HepG2 (cell line): ENCODE results near the gene FAM234A. TPM values are rescaled to one million over a fixed set of nuclear protein-coding genes. Genes with fewer than 3 reads are reported as not detected.

Source experiments
- CENPT ChIP-seq: sonication (generic); formaldehyde crosslinking; IDR thresholded peaks from 2 replicates; pipeline ENCODE4 v1.8.0; 2022; ENCODE audit warnings: low read depth, mild to moderate bottlenecking, moderate library complexity, missing genetic modification reagents
- HNF4A ChIP-seq: sonication (generic); formaldehyde crosslinking; IDR thresholded peaks from 2 replicates; pipeline ENCODE4 v1.4.0; 2020; ENCODE audit warnings: missing genetic modification reagents
- NR2F1 ChIP-seq, 2 experiments: fragments of 450-650 bp in 1 of 2; formaldehyde crosslinking in 1 of 2; IDR thresholded peaks; 2 replicates each; pipeline versions ENCODE4 v1.5.0 to v1.6.1; 2016 to 2020; ENCODE audit warnings: mild to moderate bottlenecking in 1 of 2, missing compliant biosample characterization in 1 of 2, missing genetic modification reagents in 1 of 2, moderate library complexity in 1 of 2
- TCF7L2 ChIP-seq: IDR thresholded peaks from 2 replicates; pipeline ENCODE4 v1.6.1; 2011; ENCODE audit warnings: mild to moderate bottlenecking, low read depth, low read length, moderate library complexity
- ZIK1 ChIP-seq: sonication (generic); formaldehyde crosslinking; IDR thresholded peaks from 2 replicates; pipeline ENCODE4 v1.5.0; 2020; ENCODE audit warnings: mild to moderate bottlenecking, low read depth, missing genetic modification reagents, borderline replicate concordance
- ZNF263 ChIP-seq: sonication (generic); formaldehyde crosslinking; IDR thresholded peaks from 2 replicates; pipeline ENCODE4 v1.4.0; 2020; ENCODE audit warnings: missing genetic modification reagents
- ZNF292 ChIP-seq: sonication (generic); formaldehyde crosslinking; IDR thresholded peaks from 2 replicates; pipeline ENCODE4 v1.8.1; 2022; ENCODE audit warnings: mild to moderate bottlenecking, low read depth, missing genetic modification reagents, borderline replicate concordance
- ZNF317 ChIP-seq: sonication (generic); formaldehyde crosslinking; IDR thresholded peaks from 2 replicates; pipeline ENCODE4 v1.5.0; 2020; ENCODE audit warnings: mild to moderate bottlenecking, missing genetic modification reagents
- ZNF460 ChIP-seq: sonication (generic); formaldehyde crosslinking; IDR thresholded peaks from 2 replicates; pipeline ENCODE4 v1.5.1; 2020; ENCODE audit warnings: missing genetic modification reagents, mild to moderate bottlenecking, borderline replicate concordance
- polyA plus RNA-seq, 8 experiments: library from polyadenylated mRNA; depleted of rRNA in 3 of 8; stranded (reverse) in 7 of 8; unstranded in 1 of 8; fragments of >200 nt; fragmentation: Illumina TruSeq in 4 of 8; extraction: Trizol in 4 of 8; gene quantifications; 2 replicates each; pipeline versions ENCODE4 v1.2.1 to v1.2.3, GENCODE V29; 2011 to 2016; ENCODE audit warnings: low read depth in 4 of 8, missing spikeins in 1 of 8, mixed read lengths in 1 of 8; ENCODE audit not compliant: insufficient read depth in 1 of 8
- total RNA-seq, 5 experiments: library from RNA; depleted of rRNA; stranded (reverse); fragments of >200 nt; fragmentation: Illumina TruSeq; extraction: Trizol; gene quantifications; 2 replicates each; pipeline ENCODE4 v1.2.3, GENCODE V29; 2016; ENCODE audit warnings: low read depth in 1 of 5
- TF ChIP-seq, protein P1 (sequence below): sonication (generic); formaldehyde crosslinking; IDR thresholded peaks from 2 replicates; pipeline ENCODE4 v1.4.0; 2020; ENCODE audit warnings: missing genetic modification reagents
- TF ChIP-seq, protein P2 (sequence below): sonication (generic); formaldehyde crosslinking; IDR thresholded peaks from 2 replicates; pipeline ENCODE4 v1.5.1; 2020; ENCODE audit warnings: missing genetic modification reagents, mild to moderate bottlenecking, borderline replicate concordance
- TF ChIP-seq, protein P3 (sequence below), 2 experiments: IDR thresholded peaks; 2 replicates each; pipeline ENCODE4 v1.6.1; 2011 to 2012; ENCODE audit warnings: low read length in 2 of 2, borderline replicate concordance in 1 of 2, low read depth in 1 of 2, mild to moderate bottlenecking in 1 of 2, moderate library complexity in 1 of 2

FAM234A gene
- total and polyA plus RNA-seq, 2 of the 13 experiments (the other 11 are each of a cell fraction or from before 2014, with no cell fraction given): 29.2 to 34.4 TPM

DNA sequence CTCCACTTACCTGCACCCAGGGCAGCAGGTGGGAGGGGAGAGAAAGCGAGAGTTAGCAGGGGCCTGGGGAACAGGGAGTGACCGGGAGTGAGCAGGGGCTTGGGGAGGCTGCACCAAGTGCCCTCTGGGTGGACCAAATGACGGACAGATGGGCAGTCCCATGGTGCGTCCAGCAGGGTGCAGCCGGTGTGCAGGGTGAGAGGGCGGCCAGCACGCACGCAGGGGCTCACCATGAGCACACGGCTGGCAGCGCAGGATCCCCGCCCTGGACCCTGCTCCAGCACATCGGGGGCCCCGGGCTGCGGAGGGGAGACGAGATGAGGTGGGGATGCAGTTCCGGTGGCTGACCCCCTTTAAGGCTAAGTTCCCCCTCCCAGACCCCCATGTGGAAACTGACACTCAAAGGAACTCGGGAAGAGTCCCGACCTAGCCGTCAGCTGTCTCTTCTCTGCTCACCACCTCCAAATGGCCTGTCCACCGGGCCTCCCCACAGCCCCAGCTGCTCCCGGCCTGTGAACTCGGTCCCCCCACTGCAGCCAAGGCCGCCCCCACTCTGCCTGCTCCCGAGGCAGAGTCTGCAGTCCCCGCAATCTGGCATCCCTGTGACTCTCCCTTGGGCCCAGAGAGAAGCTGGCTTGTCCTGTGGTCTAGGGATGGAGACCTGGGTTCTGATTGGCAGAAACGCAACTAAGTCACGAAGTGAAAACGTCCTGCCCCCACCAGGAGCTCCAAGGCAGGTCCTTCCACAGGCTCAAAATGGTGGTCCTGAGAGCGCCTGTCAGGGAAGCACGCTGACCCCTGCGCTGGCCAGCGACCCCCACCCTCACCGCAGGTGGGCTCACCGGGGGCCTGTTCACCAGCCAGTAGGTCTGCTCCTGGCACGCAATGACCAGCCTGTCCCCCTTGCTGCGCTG is 38.3 kb downstream of the FAM234A start (continued):
- TF ChIP-seq, protein P1, sequence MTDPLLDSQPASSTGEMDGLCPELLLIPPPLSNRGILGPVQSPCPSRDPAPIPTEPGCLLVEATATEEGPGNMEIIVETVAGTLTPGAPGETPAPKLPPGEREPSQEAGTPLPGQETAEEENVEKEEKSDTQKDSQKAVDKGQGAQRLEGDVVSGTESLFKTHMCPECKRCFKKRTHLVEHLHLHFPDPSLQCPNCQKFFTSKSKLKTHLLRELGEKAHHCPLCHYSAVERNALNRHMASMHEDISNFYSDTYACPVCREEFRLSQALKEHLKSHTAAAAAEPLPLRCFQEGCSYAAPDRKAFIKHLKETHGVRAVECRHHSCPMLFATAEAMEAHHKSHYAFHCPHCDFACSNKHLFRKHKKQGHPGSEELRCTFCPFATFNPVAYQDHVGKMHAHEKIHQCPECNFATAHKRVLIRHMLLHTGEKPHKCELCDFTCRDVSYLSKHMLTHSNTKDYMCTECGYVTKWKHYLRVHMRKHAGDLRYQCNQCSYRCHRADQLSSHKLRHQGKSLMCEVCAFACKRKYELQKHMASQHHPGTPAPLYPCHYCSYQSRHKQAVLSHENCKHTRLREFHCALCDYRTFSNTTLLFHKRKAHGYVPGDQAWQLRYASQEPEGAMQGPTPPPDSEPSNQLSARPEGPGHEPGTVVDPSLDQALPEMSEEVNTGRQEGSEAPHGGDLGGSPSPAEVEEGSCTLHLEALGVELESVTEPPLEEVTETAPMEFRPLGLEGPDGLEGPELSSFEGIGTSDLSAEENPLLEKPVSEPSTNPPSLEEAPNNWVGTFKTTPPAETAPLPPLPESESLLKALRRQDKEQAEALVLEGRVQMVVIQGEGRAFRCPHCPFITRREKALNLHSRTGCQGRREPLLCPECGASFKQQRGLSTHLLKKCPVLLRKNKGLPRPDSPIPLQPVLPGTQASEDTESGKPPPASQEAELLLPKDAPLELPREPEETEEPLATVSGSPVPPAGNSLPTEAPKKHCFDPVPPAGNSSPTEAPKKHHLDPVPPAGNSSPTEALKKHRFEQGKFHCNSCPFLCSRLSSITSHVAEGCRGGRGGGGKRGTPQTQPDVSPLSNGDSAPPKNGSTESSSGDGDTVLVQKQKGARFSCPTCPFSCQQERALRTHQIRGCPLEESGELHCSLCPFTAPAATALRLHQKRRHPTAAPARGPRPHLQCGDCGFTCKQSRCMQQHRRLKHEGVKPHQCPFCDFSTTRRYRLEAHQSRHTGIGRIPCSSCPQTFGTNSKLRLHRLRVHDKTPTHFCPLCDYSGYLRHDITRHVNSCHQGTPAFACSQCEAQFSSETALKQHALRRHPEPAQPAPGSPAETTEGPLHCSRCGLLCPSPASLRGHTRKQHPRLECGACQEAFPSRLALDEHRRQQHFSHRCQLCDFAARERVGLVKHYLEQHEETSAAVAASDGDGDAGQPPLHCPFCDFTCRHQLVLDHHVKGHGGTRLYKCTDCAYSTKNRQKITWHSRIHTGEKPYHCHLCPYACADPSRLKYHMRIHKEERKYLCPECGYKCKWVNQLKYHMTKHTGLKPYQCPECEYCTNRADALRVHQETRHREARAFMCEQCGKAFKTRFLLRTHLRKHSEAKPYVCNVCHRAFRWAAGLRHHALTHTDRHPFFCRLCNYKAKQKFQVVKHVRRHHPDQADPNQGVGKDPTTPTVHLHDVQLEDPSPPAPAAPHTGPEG (CRISPR knock-in tag): no peak
- TF ChIP-seq ZNF263: no peak
- TF ChIP-seq CENPT (CRISPR knock-in tag): no peak
- no peak for TF ChIP-seq TCF7L2
- no peak for TF ChIP-seq ZNF317 (CRISPR knock-in tag)
- TF ChIP-seq, protein P2, sequence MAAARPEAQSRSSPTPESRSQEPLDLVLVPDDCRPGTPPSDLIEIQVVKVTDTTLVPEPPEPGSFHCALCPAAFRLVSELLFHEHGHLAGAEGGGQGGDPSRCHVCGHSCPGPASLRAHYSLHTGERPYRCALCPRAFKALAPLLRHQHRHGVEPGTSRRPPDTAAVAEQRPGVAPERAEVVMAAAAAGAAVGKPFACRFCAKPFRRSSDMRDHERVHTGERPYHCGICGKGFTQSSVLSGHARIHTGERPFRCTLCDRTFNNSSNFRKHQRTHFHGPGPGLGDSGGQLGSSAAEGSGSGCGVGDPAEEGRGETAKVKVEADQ: no peak
- TF ChIP-seq ZNF460: no peak
- TF ChIP-seq, protein P3, sequence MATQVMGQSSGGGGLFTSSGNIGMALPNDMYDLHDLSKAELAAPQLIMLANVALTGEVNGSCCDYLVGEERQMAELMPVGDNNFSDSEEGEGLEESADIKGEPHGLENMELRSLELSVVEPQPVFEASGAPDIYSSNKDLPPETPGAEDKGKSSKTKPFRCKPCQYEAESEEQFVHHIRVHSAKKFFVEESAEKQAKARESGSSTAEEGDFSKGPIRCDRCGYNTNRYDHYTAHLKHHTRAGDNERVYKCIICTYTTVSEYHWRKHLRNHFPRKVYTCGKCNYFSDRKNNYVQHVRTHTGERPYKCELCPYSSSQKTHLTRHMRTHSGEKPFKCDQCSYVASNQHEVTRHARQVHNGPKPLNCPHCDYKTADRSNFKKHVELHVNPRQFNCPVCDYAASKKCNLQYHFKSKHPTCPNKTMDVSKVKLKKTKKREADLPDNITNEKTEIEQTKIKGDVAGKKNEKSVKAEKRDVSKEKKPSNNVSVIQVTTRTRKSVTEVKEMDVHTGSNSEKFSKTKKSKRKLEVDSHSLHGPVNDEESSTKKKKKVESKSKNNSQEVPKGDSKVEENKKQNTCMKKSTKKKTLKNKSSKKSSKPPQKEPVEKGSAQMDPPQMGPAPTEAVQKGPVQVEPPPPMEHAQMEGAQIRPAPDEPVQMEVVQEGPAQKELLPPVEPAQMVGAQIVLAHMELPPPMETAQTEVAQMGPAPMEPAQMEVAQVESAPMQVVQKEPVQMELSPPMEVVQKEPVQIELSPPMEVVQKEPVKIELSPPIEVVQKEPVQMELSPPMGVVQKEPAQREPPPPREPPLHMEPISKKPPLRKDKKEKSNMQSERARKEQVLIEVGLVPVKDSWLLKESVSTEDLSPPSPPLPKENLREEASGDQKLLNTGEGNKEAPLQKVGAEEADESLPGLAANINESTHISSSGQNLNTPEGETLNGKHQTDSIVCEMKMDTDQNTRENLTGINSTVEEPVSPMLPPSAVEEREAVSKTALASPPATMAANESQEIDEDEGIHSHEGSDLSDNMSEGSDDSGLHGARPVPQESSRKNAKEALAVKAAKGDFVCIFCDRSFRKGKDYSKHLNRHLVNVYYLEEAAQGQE (IDR thresholded peaks at IDR 0.05; ENCODE audit: borderline replicate concordance in 1 of 2, low read depth in 1 of 2, low read length in 2 of 2): no peak
- no peak for TF ChIP-seq ZIK1 (CRISPR knock-in tag)
- TF ChIP-seq ZNF292 (CRISPR knock-in tag): 0 out of 2 replicates have a peak, but pooled peaks have one; percentile 17
- TF ChIP-seq HNF4A (CRISPR knock-in tag): no peak
- no peak for TF ChIP-seq NR2F1 (CRISPR knock-in tag; IDR thresholded peaks at IDR 0.05)
